Kidney epithelial cell (primary cell): ENCODE results near the gene NRP2. TPM values are rescaled to one million over a fixed set of nuclear protein-coding genes. Genes with fewer than 3 reads are reported as not detected.
A peak's percentile ranks its signal among the peaks of the same experiment; 100 is the strongest.

Source experiments
- DNase-seq: peaks from one replicate; pipeline ENCODE4 v3.0.0-alpha.2; 2010; ENCODE audit warnings: low read depth
- H3K27me3 ChIP-seq: 2 replicates; pipeline ENCODE4 v1.6.0; 2011; ENCODE audit warnings: low read length; ENCODE audit not compliant: control insufficient read depth, insufficient read depth
- H3K36me3 ChIP-seq: 2 replicates; pipeline ENCODE4 v1.5.1; 2011; ENCODE audit warnings: low read length; ENCODE audit not compliant: control insufficient read depth, insufficient read depth
- H3K4me3 ChIP-seq: 2 replicates; pipeline ENCODE4 v1.5.1; 2011; ENCODE audit warnings: low read depth, mild to moderate bottlenecking, control low read depth, low read length
- total RNA-seq: library from RNA; depleted of rRNA; stranded (reverse); fragments of >200 nt; gene quantifications from 2 replicates; pipeline ENCODE4 v1.2.3, GENCODE V29; 2015
- TF ChIP-seq, protein P1 (sequence below): IDR thresholded peaks from 2 replicates; pipeline ENCODE4 v1.5.1; 2011; ENCODE audit warnings: mild to moderate bottlenecking, moderate library complexity, low read length, control low read depth, inconsistent platforms; ENCODE audit not compliant: insufficient read depth, poor library complexity, severe bottlenecking

NRP2 gene
- total RNA-seq, 1 donor from 2014 or later = 78.6 TPM

DNA sequence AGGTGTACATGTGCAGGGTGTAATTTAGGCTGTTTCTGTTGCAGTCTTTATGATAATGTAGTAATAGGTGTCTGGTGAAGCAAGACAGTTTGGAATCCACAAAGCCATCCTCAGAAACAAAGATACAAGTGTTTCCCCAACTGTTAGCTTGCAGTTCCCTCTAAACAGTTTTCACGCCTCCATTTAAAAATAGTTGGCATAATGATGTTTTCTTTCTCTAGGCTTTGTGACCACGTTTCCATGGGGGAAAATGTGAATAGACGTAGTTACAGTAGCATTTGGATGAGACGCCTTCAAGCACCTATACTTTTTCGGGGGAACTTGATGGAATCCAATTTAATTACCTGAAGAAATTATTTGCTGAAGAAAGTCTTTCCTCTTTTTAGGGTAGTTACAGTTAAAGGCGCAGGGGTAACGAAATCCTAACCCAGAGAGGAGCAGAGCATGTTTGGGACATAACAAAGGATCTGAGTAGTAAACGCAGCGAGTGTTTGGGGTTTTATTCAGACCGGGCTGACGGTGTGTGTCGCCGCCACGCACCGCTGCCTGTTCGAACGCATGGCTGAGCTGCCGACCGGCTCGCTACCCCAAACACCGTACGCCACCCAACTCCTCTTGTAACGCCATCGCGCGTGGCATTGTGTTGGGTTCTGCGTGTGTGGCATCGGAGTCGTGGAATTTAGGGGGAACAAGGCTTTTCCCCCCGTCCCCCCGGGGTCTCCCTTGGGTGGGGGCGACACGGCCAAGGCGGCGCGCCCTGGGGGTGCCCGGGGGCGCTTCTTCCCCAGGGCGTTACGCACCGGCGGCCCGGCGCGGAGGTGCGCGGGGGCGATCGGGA is 681 bp upstream of the NRP2 start:
- H3K36me3 ChIP-seq = no peaks in the 10 kb centered on the region
- no peak for DNase-seq
- TF ChIP-seq, protein P1, sequence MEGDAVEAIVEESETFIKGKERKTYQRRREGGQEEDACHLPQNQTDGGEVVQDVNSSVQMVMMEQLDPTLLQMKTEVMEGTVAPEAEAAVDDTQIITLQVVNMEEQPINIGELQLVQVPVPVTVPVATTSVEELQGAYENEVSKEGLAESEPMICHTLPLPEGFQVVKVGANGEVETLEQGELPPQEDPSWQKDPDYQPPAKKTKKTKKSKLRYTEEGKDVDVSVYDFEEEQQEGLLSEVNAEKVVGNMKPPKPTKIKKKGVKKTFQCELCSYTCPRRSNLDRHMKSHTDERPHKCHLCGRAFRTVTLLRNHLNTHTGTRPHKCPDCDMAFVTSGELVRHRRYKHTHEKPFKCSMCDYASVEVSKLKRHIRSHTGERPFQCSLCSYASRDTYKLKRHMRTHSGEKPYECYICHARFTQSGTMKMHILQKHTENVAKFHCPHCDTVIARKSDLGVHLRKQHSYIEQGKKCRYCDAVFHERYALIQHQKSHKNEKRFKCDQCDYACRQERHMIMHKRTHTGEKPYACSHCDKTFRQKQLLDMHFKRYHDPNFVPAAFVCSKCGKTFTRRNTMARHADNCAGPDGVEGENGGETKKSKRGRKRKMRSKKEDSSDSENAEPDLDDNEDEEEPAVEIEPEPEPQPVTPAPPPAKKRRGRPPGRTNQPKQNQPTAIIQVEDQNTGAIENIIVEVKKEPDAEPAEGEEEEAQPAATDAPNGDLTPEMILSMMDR = no peak
- peak overlapping the region; percentile 72 for H3K4me3 ChIP-seq
- no peaks in the 10 kb centered on the region for H3K27me3 ChIP-seq

DNA sequence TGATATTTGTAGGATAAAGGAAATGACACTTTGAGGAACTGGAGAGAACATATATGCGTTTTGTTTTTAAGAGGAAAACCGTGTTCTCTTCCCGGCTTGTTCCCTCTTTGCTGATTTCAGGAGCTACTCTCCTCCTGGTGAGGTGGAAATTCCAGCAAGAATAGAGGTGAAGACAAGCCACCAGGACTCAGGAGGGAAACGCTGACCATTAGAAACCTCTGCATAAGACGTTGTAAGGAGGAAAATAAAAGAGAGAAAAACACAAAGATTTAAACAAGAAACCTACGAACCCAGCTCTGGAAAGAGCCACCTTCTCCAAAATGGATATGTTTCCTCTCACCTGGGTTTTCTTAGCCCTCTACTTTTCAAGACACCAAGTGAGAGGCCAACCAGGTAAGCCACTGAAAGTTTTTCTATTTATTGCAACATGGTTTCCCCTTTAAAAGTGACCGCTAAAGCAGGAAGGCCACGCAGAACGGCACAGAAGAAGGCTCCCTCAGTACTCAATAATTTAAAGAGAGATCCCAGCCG is 735 bp downstream of the NRP2 start:
- DNase-seq = no peak

DNA sequence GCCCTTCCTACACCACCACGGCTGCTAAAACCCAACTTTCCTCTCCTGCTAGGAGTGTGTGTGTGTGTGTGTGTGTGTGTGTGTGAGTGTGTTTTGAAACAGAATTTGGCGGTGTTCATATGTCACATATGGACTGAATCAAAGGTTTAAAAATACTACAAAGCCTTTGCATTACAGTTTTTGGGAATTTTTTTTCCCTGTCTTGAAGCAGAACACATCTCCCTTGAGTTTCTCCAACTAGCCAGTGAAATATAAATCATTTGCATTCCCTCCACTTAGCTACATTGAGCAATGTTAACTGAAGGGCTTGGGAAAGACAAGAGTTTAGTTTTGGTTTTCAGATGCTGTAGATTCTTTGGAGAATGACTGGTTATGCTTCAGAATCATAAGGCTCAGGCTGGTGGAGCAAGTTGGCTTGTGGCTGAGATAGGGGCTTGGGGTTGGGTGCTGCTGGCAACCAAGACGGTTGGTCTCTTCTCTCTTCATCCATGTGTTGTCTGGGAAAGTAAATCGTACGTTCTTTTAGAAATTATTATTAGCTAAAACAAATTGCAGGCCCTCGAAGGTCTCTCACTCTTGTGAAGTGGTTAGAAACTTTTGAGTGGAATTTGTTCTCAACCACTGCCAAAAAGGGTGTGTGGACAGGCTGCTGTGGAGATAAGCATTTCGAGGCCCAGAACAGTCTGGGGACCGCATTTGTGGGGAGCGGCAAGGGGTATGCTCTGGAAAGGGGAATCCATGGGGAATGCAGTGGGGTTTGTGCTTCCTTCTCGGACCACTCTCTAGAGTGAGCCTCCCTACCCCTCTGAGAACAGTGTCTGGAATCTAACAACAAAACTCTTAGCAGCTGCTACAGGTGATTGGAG is 1.4 kb downstream of the NRP2 start:
- TF ChIP-seq, protein P1 = no peak
- DNase-seq = no peak

More for the DNA sequence above, 735 bp downstream of the NRP2 start:
- Histone ChIP-seq H3K36me3 (no peaks in the 10 kb centered on the region), H3K4me3 (peak overlapping the region; percentile 72), H3K27me3 (no peaks in the 10 kb centered on the region)
- TF ChIP-seq, protein P1 = no peak

DNA sequence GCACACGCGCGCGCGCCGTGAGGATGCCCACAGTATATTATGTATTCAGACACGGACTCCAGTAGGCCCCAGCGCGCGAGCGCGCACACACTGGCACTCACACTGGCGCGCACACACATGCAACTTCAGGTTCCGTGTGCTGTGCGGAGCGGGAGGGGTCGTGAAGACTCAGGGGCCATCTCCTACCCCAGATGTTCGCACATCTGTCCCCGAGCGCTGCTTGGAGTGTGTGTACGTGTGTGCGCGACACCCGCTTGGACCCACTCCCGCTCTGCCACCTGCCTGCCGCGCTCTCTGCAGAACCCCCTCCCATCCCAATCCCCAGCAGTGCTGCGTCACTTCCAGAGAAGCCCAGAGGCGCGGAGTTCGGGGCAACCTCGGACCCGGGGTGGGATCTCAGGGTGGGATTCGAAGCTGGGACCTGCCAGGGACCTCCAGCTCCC is 2.6 kb downstream of the NRP2 start:
- TF ChIP-seq, protein P1 = no peak
- peak overlapping the region; percentile 72 for H3K4me3 ChIP-seq

More for the DNA sequence above, 1.4 kb downstream of the NRP2 start:
- H3K4me3 ChIP-seq = peak overlapping the region; percentile 72
- no peaks in the 10 kb centered on the region for H3K36me3 ChIP-seq
- no peaks in the 10 kb centered on the region for H3K27me3 ChIP-seq

DNA sequence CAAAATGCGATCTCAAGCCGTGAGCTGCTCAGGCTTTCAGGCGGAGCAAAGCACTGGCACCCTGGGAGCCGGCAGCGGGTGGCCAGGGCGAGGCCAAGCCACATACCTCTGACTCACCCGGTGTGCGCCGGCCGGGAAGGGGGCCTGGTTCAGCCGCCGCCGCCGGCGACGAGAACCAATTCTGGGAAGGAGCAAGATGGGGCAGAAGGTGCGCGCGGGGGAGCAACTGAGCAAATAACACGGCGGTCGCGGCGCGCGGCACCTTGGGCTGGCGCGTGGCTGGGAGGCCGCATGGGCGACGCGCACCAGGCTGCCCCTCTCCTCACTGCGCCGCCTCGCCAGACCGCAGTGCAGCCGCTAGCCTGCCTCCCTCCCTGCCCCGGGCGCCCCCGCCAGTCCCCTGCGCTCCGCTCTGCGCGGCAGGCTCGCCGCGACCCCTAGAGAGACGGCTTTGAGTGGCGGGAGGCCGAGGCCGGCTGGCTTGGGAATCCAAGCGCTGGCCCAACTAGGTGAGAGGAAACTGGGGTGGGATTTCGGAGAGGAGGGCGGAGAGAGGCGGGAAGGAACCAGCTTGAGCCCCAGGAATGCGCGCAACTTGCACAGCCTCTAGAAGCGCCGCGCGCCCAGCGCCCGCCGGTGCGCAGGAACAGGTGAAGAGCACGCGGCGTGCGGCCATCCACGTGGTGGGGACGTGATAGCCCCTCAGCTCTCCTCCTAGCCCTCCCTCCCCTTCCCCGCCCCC is 3.2 kb downstream of the NRP2 start:
- peak overlapping the region; percentile 72 for H3K4me3 ChIP-seq
- no peaks in the 10 kb centered on the region for H3K36me3 ChIP-seq
- no peaks in the 10 kb centered on the region for H3K27me3 ChIP-seq
- no peak for DNase-seq
- TF ChIP-seq, protein P1 = no peak

More for the DNA sequence above, 2.6 kb downstream of the NRP2 start:
- Histone ChIP-seq H3K27me3 (no peaks in the 10 kb centered on the region), H3K36me3 (no peaks in the 10 kb centered on the region)
- DNase-seq = no peak
